NK-92 treated with Interleukin-12 subunit alpha and Interleukin-12 subunit beta, amount 100 ng/mL, for 24 hours (cell line): ENCODE results near the gene DMRT3.
A peak's percentile ranks its signal among the peaks of the same experiment; 100 is the strongest.

ENCODE experiments used
- DNase-seq: peaks from one replicate; lab custom pipeline; 2025; lab: John Stamatoyannopoulos, UW

DMRT3 gene

GRCh38 chr9:1002678-1003077 is 26.2 kb downstream of the DMRT3 start:
- DNase-seq: no peak

GRCh38 chr9:1005043-1005667 is 28.7 kb downstream of the DMRT3 start:
- peak; percentile 54 for DNase-seq

GRCh38 chr9:1007312-1007711 is 30.9 kb downstream of the DMRT3 start:
- no peak for DNase-seq

DNA sequence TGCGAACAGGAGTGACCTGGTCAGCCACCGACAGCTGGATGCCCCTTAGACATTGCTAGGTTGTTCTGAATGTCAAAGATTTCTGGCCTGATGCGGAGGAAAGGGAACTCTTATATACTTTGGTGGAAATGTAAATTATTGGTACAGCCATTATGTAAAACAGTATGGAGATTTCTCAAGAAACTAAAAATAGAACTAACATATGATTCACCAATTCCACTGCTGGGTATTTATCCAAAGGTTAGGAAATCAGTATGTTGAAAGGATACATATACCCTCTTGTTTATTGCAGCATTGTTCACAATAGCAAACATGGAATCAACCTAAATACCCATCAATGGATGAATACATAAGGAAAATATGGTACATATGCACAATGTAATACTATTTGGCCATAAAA is 31.8 kb downstream of the DMRT3 start:
- no peak for DNase-seq

DNA sequence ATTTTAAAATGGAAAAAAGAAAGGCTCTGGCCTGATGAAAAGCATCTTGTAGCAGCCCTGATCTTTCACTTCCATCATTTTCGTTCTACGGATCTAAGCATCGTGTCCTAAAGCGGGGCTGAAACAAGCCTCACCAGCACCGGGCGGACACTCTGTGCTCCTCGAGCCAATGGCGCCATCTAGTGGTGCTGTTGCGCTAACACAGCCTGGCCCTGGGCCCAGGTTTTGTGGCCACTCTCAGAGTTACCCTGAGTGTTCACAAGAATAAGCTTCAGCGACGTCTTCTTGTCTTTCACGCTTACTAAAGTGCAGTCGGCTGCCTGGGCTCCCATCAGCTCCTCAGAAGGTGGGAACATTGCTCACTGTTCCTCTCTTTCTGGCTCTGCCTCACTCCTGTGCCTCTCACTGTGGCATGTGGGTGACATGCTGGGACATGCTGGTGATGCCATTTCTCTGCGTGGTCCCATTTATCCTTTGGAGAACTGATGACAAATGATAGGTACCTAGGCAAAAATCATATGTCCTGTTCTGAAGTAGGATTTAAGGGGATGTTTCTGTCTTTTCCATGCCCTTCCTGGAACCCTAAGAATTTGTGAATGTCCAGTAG is 32.7 kb downstream of the DMRT3 start:
- peak; percentile 59 for DNase-seq

- DNase-seq: no peak
Measured at GRCh38 chr9:1013021-1013420, 36.6 kb downstream of the DMRT3 start.

DNA sequence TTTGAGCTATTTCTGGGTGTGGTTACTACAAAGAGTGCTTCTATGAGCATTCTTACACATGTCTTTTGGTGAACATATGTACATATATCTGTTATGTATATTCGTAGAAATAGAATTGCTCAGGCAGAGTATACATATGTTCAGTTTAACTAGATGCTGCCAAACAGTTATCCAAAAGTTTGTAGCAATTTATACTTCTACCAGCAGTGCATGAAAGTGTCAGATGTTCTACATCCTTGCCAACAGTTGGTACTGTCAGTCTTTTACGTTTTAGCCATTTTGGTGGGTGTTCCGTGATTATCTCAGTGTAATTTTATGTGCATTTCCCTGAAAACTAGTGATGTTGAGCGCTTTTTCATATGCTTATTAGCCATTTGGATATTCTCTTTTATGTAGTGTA is 37.8 kb downstream of the DMRT3 start:
- no peak for DNase-seq

GRCh38 chr9:1014640-1015039 is 38.2 kb downstream of the DMRT3 start:
- no peak for DNase-seq

DNA sequence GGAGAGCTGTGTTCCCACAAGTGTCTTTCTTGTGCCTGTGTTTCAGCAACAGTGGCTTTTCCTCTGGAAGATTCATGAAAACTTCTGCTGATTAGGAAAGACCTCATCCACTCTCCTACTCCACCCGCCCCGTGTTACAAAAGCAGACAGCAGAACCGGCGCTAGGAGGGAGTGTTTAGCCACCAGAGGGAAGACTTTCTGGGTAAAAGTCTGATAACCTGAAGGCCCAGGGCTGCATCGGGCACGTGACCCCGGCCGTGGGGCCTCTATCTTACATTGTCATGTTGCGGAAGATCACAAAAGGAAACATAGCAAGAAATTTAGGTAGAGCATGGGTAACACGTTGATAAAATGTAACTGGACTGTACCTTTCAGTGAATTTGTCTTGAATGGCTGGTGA is 41.7 kb downstream of the DMRT3 start:
- peak; percentile 20 for DNase-seq

GRCh38 chr9:1024112-1024511 is 47.7 kb downstream of the DMRT3 start:
- no peak for DNase-seq

- no peak for DNase-seq
Measured at GRCh38 chr9:1025131-1025530, 48.7 kb downstream of the DMRT3 start.

- no peak for DNase-seq
Measured at GRCh38 chr9:1026219-1026618, 49.8 kb downstream of the DMRT3 start.

- DNase-seq: no peak
Measured at GRCh38 chr9:1028501-1029190, 52.2 kb downstream of the DMRT3 start.

DNA sequence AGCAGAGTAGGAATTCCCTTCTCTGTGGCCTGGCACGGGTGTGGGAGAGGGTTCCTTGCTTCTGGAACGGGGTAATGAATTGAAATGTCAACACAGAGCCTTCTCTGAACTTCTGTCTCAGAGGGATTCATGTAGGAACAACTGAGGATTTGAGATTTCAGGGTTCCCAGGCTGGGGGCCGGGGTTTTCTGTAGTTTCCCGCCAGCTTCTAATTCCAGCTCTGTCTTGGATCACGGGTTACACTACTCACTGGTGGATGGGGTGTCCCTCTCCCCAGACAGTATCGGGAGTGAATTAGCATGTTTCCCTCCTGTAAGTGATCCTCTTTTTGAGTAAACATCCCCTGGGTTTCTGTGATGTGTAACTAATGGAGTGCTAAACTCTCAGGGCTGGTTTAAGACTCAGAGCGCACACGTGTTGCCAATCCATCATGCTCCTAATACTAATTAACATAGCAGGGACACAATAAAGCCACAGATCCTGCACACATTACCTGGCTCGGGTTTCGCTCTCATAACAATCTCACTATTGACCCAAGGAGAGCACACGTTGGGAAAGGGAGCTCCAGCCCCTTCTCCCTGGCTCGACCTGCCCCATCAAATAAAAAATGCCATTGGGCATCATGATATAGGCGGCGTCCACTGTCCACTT is 55.6 kb downstream of the DMRT3 start:
- DNase-seq: no peak

DNA sequence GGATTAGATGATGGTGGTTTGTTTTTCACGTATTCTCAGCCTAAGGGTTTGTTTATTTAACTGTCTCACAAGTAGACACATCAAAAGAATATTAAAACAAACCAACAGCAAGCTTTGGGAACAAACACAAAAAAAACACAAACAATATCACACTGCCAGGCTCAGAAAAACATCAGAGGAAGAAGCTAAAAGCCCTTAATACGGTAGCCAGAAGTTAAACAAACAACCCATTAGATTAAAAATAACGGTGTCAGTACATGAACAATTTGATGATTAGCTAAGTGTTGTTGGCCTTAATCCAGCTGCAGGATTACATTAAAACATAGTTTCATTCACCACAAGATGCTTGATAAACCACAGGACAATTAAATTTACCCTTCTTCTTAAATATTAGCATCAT is 57.8 kb downstream of the DMRT3 start:
- DNase-seq: no peak

- no peak for DNase-seq
Measured at GRCh38 chr9:1039589-1039988, 63.1 kb downstream of the DMRT3 start.
